Upper lobe of right lung (tissue), 1 donor: Measurements from ENCODE around the gene PLAAT2. TPM values are rescaled to one million over a fixed set of nuclear protein-coding genes. Genes with fewer than 3 reads are reported as not detected.
"Not testable (repeated sequence)": the region's sequence is repeated elsewhere in the genome, so short reads cannot be mapped to it uniquely, and the experiment has no call there.

Source experiments
- ATAC-seq: fragments of 200-7000 bp; cut with Tn5 transposase; one replicate; pipeline ENCODE4 v1.9.1; 2020; ENCODE audit warnings: mild to moderate bottlenecking, moderate library complexity
- DNase-seq: peaks from one replicate; pipeline ENCODE4 v3.0.0-alpha.2; 2020
- H3K27ac ChIP-seq: fragments of 200-600 bp; one replicate; pipeline ENCODE4 v1.8.0; 2022
- H3K27me3 ChIP-seq: fragments of 200-600 bp; one replicate; pipeline ENCODE4 v1.8.0; 2022; ENCODE audit warnings: mild to moderate bottlenecking
- H3K36me3 ChIP-seq: fragments of 200-600 bp; one replicate; pipeline ENCODE4 v1.8.0; 2022
- H3K4me1 ChIP-seq: fragments of 200-600 bp; one replicate; pipeline ENCODE4 v1.8.0; 2022
- H3K4me3 ChIP-seq: fragments of 200-600 bp; one replicate; pipeline ENCODE4 v1.8.0; 2022; ENCODE audit warnings: mild to moderate bottlenecking
- H3K9me3 ChIP-seq: fragments of 200-600 bp; one replicate; pipeline ENCODE4 v1.8.0; 2022
- intact Hi-C: fragments of 100-400 bp; cut with DNase I; formaldehyde crosslinking; loops from one replicate; pipeline ENCODE4 v1.11.0; 2022
- total RNA-seq: library from RNA; stranded (reverse); fragmentation: NEBNext Ultra II Directional; extraction: Animal tissue kit (Norgen Biotek cat#: 25700); gene quantifications from one replicate; pipeline ENCODE4 v1.2.1, GENCODE V29; 2021
- TF ChIP-seq, protein P1 (sequence below): fragments of 200-600 bp; IDR thresholded peaks from one replicate; pipeline ENCODE4 v1.8.0; 2022; ENCODE audit warnings: antibody characterized with exemption
- donor health status: DM: no; HTN: yes; CAD: no; lungs with severe emphysema.

The PLAAT2 gene
- total RNA-seq, 1 donor from 2014 or later, result 4.2 TPM

DNA sequence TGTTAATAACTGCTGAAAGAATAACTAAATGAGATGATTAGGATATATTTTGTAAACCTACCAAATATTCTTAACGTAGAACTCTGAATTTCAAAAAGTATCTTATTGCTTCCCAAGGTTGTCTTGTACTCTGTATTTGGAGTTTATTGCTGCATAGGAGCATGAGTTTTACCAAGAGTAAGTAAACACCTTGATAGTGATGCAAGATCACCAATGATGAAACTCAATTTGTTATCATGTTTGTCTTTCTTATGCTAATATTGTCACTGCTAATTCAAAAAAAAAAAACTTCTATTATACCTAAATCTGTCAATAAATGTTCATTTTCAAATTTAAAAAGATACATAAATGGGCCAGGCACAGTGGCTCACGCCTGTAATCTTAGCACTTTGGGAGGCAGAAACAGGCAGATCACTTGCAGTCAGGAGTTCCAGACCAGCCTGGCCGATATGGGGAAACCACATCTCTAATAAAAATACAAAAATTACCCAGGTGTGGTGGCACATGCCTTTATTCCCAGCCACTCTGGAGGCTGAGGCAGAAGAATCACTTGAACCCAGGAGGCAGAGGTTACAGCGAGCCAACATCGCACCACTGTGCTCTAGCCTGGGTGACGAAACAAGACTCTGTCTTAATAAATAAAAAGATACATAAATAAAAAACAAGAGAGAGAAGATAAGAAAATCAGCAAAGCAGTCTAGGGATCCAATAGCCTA lies 23.4 kb upstream of the PLAAT2 start:
- Histone ChIP-seq H3K4me1 (no peaks in the 10 kb centered on the region), H3K4me3 (no peak overlapping the region), H3K36me3 (peaks cover 64% of the 10 kb centered on the region), H3K27me3 (no peaks in the 10 kb centered on the region), H3K27ac (no peak overlapping the region), H3K9me3 (no peaks in the 10 kb centered on the region)
- no peak for DNase-seq
- TF ChIP-seq, protein P1, sequence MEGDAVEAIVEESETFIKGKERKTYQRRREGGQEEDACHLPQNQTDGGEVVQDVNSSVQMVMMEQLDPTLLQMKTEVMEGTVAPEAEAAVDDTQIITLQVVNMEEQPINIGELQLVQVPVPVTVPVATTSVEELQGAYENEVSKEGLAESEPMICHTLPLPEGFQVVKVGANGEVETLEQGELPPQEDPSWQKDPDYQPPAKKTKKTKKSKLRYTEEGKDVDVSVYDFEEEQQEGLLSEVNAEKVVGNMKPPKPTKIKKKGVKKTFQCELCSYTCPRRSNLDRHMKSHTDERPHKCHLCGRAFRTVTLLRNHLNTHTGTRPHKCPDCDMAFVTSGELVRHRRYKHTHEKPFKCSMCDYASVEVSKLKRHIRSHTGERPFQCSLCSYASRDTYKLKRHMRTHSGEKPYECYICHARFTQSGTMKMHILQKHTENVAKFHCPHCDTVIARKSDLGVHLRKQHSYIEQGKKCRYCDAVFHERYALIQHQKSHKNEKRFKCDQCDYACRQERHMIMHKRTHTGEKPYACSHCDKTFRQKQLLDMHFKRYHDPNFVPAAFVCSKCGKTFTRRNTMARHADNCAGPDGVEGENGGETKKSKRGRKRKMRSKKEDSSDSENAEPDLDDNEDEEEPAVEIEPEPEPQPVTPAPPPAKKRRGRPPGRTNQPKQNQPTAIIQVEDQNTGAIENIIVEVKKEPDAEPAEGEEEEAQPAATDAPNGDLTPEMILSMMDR, result no peak
- intact Hi-C loops, result no loop called here
- ATAC-seq, result no peak

DNA sequence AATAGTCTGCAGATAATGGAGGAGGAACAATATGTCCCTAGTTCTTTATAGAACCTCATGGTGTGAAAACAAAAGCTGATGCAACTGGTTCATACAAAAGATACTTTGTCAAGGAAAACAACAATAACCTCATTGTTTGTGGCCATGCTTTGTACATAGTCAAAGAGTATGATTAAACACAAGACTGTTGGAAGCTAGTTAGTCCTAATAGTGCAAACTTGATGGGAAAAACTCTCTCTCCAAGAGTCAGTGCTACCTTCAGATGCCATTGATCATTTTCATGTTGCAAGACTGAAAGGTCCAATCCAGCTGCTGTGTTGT lies 20.1 kb upstream of the PLAAT2 start:
- intact Hi-C loops, result no loop called here

DNA sequence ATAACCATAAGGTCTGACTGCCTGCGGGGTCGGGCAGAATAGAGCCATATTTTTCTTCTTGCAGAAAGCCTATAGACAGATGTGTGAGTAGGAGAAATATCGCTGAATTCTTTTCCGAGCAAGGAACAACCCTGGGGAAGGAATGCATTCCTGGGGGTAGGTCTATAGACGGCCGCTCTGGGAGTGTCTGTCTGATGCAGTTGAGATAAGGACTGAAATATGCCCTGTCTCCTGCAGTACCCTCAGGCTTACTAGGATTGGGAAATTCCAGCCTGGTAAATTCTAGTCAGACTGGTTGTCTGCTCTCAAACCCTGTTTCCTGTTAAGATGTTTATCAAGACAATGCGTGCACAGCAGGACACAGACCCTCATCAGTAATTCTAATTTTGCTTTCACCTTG lies 18.0 kb upstream of the PLAAT2 start:
- H3K27me3 ChIP-seq, H3K27ac ChIP-seq, H3K4me1 ChIP-seq, H3K4me3 ChIP-seq, DNase-seq, H3K9me3 ChIP-seq, intact Hi-C loops, ATAC-seq: not testable (repeated sequence)
- peaks cover 25% of the 10 kb centered on the region for H3K36me3 ChIP-seq

More for the DNA sequence above, 20.1 kb upstream of the PLAAT2 start:
- no peaks in the 10 kb centered on the region for H3K27me3 ChIP-seq
- H3K9me3 ChIP-seq, result no peaks in the 10 kb centered on the region
- H3K27ac ChIP-seq, result no peak overlapping the region
- H3K4me3 ChIP-seq, result no peak overlapping the region
- TF ChIP-seq, protein P1, result no peak
- peaks cover 34% of the 10 kb centered on the region for H3K36me3 ChIP-seq
- H3K4me1 ChIP-seq, result no peaks in the 10 kb centered on the region
- ATAC-seq, result no peak
- no peak for DNase-seq

- Histone ChIP-seq H3K4me1 (peaks cover 15% of the 10 kb centered on the region), H3K36me3 (peaks cover 11% of the 10 kb centered on the region)
- intact Hi-C loops, H3K27ac ChIP-seq, H3K9me3 ChIP-seq, DNase-seq, H3K27me3 ChIP-seq, H3K4me3 ChIP-seq, ATAC-seq: not testable (repeated sequence)
Measured at GRCh38 chr11:63578882-63579281, 15.7 kb upstream of the PLAAT2 start.

- DNase-seq, result no peak
- ATAC-seq, result peak; percentile 52
- H3K4me1 ChIP-seq, result peaks cover 19% of the 10 kb centered on the region
- intact Hi-C loops, result no loop called here
- no peaks in the 10 kb centered on the region for H3K27me3 ChIP-seq
- H3K36me3 ChIP-seq, result no peaks in the 10 kb centered on the region
- H3K4me3 ChIP-seq, result peak overlapping the region; percentile 36
- TF ChIP-seq, protein P1, result no peak
- H3K9me3 ChIP-seq, result no peaks in the 10 kb centered on the region
- H3K27ac ChIP-seq, result peak overlapping the region; percentile 79
Measured at GRCh38 chr11:63574856-63575602, 11.8 kb upstream of the PLAAT2 start.

DNA sequence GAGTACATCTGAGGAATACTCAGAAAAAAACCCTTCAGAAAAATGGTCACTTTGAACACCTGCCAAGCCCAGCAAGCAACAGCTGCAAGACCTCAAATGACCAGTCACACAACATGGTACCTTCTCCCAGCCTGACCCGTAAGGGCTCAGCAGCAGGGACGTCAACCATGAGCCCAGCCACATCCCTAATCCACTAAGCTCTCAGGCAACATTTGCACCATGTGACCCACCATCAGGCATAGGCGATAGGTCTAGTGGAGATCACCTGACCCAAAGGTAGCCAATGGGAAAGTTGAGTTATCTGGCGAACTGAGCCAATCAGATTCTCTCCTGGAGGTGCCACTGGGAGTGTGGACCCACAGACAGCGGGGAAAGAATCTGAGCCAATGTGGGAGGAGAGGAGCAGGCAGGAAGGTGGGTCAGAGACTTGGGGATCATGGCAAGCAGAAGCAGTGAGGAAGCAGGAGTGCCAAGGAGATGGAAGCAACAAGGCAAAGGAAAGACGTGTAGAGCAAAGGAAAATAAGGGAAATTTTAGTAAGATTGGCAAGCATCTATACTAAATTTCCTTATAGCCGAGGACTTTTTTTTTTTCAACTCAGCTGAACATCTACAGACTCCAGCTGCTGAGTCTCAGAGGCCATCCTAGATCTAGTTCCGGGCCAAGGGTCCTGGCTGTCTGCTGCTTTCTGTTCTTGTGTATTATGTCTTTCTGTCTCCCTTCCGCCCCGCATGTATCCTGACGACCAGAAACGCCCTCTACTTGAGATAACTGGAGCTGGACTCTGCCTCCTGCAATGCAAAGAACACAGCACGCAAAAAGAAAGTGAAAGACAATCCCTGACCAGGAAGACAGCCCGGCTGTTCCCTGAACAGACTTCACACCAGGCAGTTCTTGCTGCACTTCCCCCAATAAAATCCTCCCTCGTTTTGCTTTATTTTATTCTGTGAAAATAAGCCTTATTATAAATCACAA lies 11.0 kb upstream of the PLAAT2 start:
- intact Hi-C loops, result no loop called here
- H3K27me3 ChIP-seq, result no peaks in the 10 kb centered on the region
- no peak for DNase-seq

More for the DNA sequence above, 11.0 kb upstream of the PLAAT2 start:
- peaks cover 19% of the 10 kb centered on the region for H3K4me1 ChIP-seq
- no peaks in the 10 kb centered on the region for H3K9me3 ChIP-seq
- peak; percentile 96 for ATAC-seq
- peak overlapping the region; percentile 36 for H3K4me3 ChIP-seq
- H3K27ac ChIP-seq, result peak overlapping the region; percentile 79
- H3K36me3 ChIP-seq, result no peaks in the 10 kb centered on the region
- TF ChIP-seq, protein P1, result peak; percentile 13
